ENCODE results near the gene ATF6.

Gene ATF6

DNA sequence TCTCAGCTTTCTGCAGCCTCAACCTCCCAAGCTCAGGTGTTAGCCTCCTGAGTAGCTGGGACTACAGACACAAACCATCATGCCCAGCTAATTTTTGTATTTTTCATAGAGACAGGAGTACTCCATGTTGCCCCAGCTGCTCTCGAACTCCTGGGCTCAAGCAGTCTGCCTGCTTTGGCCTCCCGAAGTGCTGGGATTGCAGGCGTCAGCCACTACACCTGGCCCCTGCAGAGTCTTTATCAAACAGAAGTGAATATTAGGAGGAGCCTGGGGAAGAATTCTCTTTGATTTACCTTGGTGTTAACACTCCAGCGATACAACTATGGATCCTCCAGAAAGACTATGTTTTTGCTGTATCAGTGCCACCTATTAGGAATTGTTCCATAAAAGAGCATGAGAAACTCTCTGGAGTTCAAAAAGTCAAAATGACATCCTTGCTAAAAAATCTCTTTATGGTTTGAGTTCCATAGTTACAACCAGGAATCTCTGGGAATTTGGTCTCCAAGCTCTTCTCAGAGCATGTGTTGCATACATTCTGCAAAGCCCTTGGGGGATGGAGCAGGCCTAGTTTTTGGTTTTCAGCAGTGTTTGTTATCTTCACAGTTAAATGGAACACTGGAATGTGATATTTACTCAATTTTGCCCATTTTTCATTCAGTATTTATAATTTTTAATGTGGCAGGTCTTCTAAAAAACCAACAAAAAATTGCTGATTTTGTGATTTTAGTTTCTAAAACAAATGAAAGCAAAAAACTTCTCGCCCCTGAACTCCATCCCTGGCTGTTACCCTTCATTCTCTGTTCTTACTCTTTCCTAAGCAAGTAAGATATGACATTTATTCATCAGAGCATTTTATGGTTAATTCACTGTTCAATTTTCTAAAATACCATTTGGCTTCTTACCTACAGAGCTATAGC lies 180.2 kb downstream of the ATF6 start:
- DNase-seq: no peak

DNA sequence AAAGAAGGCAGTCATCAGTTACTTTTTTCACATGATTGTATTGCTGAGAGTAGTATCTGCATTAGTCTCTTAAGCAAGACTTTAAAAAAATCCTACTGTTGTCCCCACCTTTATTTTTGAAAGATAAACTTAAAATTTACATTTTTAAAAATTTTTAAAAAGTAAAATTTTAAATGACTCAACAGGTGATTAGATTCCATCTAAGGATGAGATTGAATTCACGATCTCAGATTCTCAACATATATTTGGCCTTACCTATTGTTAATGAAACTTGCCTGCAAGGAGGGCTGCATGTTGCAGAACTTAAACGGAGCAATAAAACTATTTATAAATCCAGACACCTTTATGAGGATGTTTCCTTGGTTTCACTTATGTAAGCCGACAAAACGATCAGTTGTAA lies 182.3 kb downstream of the ATF6 start:
- no peak for DNase-seq

DNA sequence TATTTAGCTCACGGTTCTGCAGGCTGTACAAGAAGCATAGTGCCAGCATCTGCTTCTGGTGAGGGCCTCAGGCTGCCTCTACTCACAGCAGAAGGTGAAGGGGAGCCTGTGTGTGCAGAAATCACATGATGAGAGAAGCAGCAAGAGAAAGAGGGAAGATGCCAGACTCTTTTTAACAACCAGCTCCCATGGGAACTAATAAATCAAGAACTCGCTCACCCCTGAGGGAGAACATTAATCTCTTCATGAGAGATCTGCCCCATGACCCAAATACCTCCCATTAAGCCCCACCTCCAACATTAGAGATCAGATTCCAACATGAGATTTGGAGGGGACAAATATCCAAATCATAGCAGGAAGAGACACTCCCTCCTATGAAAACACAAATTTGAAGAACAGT lies 183.4 kb downstream of the ATF6 start:
- no peak for DNase-seq

DNA sequence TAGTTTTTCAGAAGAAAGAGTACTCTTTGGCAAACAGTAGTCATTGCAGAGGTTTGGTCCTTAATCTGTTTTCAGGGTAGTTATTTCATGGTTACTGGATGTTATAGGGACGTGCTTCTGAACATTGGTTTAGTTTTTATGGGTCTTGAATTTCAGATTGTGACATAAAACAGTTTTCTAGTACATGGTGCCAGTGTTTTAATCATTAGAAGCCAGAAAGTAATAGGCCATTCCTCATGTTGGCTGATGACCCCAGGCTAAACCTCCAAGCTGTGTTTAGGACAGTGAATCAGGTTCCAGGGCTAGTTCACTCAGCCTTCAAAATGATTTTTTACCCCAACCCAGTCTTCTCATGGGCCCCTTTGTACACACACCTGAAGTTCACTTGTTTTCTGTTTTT lies 184.3 kb downstream of the ATF6 start:
- DNase-seq: no peak

DNA sequence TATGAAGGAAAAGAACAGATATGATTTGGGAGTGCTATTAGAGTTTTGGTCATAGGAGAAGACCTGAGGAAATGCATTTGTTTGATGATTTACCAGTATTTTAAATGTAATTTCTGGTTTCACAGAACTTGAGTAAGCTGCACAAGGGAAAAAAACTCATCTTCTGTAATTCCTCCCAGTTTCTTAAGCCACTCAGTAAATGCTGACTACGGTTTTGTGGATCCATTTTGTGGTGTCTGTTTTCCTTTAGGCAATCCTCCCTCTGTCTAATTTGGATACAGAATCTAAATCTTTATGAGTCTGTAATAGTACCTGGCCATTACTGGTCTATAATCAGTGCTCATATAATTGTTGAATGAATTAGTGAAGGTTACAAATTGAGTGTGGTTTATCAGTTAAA lies 185.5 kb downstream of the ATF6 start:
- DNase-seq: no peak

DNA sequence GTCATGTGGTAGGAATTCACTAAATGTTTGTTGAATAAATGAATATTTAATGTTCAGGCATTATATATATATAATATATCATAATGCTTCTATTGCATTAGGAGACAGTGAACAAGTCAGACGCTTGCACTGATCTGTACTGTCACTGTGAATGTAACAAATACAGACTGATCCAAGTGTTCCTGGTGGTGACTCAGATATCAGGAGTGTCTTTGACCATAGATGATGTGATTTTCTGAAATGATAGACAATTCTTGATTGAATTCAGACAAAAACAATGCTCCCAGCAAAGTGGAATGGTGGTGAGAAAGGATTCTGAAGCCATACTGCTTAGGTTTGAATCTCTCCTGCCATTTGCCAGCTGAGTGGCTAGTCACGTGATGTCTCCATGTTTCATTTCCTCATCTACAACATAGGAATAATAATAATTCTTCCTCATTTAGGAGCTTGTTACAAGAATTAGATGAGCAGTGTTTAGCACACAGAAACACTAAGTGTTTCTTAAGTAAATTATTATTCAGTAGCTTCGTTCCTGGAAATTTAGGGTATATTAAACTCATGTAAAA lies 186.6 kb downstream of the ATF6 start:
- no peak for DNase-seq

DNA sequence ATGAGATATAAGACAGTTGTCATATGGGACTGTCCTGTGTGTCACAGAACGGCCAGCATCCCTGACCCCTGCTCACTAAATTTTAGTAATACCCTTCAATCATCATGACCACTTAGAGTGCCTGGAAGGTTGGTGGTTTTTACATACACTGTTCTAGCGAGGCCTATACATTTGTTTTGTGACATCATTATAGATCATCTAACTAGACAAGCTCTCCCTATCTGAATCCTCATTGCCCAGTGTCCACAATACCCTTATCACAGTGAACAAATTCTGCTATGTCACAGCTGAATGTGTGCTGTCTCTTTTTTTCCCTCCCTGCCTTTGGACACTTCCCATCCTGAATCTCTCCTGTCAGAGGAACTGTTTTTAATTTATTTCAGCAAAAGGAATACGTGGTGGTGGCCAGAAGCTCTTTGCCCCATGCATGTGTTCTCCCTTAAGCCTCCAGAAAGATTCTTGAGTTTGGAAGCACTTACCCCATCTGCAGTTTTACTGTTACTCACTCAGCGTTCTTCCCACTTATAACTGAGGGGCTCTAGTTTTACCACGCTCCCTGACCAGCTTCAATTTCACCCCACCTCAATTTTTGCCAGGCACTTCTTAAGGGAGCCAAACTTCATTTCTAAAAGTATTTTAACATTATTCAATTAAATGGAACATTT lies 187.3 kb downstream of the ATF6 start:
- DNase-seq: no peak

DNA sequence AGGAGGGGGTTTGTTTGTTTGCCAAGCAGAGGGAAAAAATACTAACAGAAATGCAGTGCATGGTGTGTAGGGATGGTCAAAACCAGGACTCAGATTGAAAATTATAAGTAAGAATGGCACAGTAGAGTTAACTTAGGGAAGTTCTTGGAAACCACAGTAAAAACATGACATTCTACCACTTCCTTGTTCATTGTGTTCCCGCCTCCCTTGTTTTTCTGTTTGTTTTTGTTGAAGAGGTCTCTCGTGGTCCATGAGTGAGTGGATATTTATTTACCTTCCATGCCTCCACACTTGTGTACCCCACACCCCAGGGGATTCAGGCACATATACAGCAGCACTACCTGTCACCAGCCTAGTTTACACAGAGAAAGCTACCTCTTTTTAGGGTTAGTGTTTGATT lies 187.9 kb downstream of the ATF6 start:
- DNase-seq: peak; percentile 49

DNA sequence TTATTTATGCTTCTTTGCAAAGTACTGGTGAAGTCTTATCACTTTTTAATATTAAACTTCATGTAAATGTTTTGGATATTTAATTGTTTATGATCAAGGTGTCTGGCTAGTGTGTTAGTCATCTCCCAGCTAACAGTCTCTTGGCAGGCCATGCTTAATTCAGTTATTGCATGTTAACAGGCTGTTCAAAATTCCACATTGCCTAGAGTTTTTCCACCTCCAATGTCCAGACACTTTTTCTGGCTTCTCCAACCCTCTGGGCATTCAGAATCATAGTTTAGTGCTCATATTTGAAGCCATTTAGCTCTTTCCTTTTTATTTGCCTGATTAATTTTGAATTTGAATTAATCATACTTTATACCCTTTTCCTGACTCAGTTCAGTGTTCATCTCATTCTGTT lies 188.3 kb downstream of the ATF6 start:
- DNase-seq: no peak

DNA sequence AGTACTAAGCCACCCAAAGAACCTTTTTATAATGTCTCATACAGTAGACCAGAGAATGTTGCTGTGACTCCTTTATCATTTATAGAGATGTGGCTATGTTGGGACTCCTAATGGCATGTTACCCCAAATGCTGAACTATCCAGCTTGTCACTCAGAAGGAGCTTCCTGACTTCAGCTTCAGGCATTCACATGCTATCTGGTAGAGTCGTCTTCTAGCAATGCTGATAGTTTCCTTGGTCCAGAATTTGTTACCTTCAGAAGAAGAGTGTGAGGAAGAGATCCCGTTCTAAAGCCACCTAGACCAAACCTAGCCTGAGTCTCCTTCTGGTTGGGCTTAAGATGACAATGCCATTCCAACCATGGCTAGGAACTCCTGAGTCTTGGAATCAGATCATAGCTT lies 189.5 kb downstream of the ATF6 start:
- DNase-seq: no peak

DNA sequence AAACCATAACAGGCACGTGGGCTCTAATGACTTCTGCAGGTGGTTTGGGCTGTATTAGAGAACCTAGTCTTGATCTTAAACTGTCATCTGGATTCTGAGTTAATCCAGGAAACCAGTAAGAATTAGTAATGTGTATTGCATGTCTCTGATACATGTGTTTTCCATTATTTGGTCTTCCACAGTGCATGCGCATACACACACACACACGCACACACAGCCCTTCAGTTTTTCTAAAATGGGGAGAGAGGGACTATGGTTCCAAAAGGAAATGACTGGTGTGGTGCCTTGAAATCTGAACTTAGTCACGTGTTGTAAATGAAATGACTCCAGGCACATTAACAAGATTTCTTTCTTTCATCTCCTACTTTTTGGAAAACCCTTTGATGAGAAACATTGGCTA lies 190.0 kb downstream of the ATF6 start:
- no peak for DNase-seq

DNA sequence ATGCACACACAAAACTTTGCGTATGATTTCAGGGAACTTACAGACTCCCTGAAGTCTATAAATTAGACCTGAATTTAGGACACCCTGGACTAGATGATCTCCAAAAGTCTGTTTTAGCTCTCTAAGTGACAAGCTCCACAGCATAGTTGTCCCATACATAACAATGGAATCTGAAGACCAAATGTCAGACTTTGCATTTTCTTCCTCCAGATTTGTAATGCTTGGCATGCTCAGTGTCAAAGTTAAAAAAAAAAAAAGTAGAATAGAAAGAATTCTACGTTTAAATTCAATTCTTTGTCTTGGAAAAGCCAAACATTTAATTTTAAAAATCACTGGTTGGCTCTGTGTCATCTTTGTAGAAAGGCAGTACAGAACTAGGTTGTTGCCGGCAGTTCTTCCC lies 190.8 kb downstream of the ATF6 start:
- no peak for DNase-seq

DNA sequence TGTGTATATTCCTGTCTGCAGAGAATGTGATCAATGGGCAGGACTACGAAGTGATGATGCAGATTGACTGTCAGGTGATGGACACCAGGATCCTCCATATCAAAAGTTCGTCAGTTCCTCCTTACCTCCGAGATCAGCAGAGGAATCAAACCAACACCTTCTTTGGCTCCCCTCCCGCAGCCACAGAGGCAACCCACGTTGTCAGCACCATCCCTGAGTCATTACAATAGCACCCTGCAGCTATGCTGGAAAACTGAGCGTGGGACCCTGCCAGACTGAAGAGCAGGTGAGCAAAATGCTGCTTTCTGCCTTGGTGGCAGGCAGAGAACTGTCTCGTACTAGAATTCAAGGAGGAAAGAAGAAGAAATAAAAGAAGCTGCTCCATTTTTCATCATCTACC lies 192.3 kb downstream of the ATF6 start:
- no peak for DNase-seq

DNA sequence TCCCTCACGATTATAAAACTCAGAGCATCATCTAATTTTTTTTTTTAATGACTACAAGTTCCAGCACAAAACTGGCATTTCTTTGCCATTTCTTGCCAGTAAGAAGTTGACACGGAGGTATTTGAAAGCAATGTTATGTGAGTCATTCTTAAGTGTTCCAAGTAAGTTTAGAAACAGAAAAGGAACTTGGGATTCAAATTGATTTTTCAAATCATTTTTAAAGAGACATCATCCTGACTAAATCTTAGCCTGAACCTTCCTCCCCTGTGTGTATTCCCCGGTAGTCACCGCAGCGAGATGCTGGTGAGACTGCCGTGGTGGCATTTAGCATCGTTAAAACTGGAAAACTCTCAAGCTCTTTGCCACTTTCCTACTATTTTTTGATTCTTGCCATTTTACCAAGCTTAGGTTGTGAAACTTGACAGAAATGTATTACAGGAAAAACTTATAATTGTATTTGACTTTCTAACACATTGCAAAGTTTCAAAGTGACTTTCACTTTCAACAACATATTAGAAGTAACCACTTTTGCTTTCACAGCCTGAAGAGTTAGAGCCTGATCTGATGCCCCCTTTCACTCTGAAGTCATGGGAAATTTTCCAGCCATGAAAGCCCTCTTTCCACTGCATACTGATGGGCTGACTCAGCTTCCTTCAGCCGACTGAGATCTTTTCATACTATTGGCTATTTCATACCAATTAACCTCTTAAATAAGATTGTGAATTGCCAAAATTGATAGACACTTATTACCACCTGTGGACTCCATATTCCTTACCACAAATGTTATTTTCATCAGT lies 196.2 kb downstream of the ATF6 start:
- DNase-seq: no peak

DNA sequence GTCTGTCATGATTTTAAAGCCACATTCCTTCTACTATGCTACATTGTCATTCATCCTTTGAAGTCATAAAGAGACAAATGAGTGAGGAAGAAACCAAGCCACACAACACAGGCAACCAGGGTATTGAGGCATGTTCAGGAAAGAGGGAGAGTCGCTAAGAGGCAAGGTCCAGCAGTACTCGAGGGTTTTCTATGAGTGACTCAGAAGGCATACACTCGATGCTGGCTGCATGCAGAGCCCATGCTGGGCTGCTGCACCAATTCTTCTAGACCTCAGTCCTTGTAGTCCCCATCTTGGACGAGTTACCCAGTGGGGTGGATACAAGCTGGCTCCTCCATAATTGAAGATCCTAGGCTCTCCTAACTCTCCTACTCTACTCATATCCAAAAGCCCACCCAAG lies 199.9 kb downstream of the ATF6 start:
- no peak for DNase-seq

DNA sequence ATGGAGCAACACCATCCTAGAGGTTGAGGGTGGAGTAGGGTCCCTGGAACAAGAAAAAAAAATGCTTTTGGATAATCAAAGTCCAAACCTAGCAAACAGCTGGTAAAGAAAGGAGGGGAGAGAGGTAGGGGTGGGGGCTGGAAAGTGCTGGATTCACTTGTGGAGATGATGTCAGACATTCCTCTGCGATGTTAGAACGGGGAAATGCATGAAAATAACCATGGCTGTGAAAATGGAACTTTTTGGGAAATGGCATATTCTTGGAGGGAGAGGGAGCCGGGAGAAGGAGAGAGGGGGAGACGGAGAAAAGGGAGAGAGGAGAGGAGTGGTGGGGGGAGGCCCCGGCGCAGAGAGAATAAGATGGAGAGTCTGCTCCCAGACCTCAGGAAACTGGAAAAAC lies 203.9 kb downstream of the ATF6 start:
- DNase-seq: no peak

DNA sequence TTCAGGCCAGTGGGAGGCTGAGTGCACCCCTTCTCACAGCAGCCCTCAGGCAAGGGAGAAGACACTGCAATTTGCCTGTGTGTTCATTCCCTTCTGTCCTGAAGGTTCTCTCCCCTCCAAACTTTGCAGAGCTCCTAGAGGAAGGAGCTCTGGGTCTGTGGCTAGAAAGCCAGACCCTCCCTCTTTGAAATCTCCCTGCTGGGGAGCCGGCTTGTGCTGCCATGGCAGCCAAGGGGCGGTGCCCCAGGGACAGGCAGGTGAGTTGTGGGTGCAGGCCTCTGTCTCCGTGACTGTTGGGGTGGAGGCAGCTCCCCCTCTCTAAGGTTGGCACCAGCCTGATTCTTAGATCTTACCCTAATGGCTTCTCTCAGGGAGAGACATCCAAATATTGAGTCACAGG lies 204.5 kb downstream of the ATF6 start:
- DNase-seq: no peak

DNA sequence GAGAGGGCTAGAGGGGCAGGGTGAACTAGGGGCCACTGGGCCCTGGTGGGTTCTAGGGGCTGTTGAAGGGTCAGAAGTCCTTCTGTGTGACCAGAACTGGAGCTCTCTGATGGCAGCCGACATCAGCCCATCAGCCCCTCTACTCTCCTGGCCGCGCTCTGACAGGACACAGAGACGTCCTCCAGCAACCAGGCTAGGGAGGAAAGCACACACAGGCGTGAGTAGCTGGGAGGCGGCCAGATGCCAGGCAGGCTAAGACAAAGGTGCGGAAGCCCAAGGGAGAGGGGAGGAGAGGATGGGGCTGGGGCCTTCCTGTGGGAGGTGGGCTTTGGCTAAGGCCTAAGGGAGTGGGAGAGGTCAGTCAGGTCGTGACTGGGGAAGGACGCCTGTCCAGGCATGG lies 206.7 kb downstream of the ATF6 start:
- DNase-seq: no peak

DNA sequence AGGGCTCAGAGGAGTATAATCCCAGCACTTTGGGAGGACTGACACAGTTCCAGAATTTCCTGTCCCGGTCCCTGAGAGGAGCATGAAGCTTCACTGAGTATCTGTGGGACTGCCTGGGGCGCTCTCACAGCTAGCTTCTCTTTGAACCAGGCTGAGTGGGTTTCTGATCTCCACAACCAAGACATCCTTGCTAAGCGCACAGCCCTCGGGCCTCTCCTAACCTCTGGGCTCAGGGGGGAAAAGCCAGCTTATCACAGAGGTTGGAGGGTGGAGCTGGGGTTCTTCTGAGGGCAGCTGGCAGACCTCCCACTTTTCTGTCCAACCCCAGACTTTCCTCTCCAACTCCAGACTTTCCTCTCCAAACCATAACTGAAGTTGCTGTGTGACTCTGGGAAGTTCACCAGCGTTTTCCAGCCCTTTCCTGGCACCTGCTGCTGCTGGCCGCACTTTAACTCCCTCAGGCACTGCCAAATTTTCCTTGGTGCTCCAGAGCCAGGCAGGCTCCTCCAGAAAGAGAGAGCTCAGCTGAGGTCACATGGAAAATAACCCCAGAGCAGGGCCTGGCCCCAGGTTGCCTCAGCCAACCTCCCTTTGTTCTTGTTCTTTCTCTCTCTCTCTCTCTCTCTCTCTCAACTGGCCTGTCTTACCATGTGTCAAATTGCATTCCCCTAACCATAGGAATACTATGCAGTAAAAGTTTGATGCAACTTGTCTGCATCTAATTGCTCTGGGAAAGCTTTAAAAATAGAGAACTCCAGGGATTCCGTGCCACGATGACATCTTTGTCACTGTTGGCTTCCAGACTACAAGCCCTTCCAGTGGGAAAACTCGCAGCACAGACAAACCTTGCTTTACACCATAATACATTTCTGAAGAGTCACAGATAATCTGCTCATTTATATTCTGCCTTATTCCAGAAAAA lies 208.1 kb downstream of the ATF6 start:
- DNase-seq: no peak

DNA sequence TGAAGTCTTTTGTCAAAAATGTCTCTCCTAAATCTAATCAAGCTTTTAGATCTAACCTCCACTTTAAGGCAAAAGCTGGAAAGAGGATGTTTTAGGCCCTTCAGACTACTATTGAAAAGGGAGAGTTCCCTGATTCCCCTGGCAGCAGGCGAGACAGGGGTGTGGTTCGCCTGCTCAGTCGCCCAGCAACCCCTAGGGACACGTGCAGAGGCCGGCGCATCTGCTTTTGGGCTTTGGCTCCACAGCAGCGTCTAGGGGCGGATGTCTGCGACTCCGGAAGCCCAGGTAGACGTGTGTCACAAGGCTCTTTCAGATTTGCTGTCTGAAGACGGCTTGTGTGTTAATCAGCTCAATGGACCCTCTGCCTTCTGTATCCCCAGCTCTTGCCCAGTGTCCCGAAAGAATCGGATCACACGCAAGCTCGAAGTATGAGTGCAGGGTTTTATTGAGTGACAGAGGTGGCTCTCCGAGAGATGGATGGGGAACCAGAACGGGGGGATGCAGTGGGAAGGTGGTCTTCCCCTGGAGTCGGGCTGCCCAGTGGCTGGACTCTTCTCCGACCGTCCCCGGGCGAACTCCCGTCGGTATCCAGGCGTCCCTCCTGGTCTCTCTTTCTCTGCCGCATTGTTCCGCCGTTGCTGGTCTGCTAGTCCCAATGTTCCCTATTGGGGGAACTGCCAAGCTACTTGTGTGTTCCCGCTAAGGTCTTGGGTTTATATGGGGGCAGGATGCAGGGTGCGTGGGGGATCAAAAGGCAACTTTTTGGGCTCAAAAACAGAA lies 212.1 kb downstream of the ATF6 start:
- no peak for DNase-seq

DNA sequence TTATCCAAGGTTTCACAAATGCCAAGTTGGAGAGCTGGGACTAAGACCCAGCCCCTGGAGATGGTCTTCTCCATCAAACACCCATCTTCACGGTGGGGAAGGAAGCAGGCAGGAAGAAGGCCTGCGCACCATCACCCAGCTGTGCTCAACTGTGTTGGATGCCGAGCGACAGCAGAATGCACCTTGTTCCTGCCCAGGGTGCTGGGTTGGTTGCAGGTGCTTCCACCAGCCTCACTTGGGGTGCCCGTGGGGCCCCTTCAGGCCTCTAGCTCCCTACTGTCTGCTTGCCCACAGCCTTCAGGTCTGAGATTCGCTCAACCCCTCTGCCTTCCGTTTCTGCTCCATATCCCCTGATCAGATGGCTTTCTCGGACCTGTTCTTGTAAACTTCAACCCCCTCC lies 215.0 kb downstream of the ATF6 start:
- DNase-seq: no peak
